ENCODE data around the gene CDC42BPG. TPM values are rescaled to one million over a fixed set of nuclear protein-coding genes. Genes with fewer than 3 reads are reported as not detected.

Gene CDC42BPG
- polyA plus RNA-seq, 4 donors: 5.2 to 8.1 (median 5.9) TPM

GRCh38 chr11:64774144-64774543 lies 70.3 kb downstream of the CDC42BPG start:
- DNase-seq (ENCODE audit: low read depth in 4 of 4, low spot score in 2 of 4): no peak

Other genes starting within 250 kb of the CDC42BPG start
- gene NRXN2, start 121.5 kb downstream of the CDC42BPG start, polyA plus RNA-seq (ENCODE audit: insufficient read length in 4 of 4): 10 to 100 TPM; 11.7 to 27.2 (median 24.9) TPM
- gene RASGRP2, start 100.5 kb downstream of the CDC42BPG start, polyA plus RNA-seq (ENCODE audit: insufficient read length in 4 of 4): 1 to 10 TPM; 3.2 to 7.8 (median 4.5) TPM
- gene PYGM, start 84.7 kb downstream of the CDC42BPG start, polyA plus RNA-seq (ENCODE audit: insufficient read length in 4 of 4): 1 to 10 TPM; 1.6 to 3.0 (median 2.1) TPM
- 100 to 1,000 TPM; 263 to 497 (median 371) TPM for gene SF1, start 66.1 kb downstream of the CDC42BPG start, polyA plus RNA-seq (ENCODE audit: insufficient read length in 4 of 4)
- 10 to 100 TPM; 17.8 to 25.7 (median 24.2) TPM for gene MAP4K2, start 41.4 kb downstream of the CDC42BPG start, polyA plus RNA-seq (ENCODE audit: insufficient read length in 4 of 4)
- 10 to 100 TPM; 31.6 to 53.5 (median 42.7) TPM for gene MEN1, start 34.1 kb downstream of the CDC42BPG start, polyA plus RNA-seq (ENCODE audit: insufficient read length in 4 of 4)
- 10 to 100 TPM; 54.4 to 77.9 (median 64.7) TPM for gene EHD1, start 34.0 kb upstream of the CDC42BPG start, polyA plus RNA-seq (ENCODE audit: insufficient read length in 4 of 4)
- gene ATG2A, start 72.6 kb upstream of the CDC42BPG start, polyA plus RNA-seq (ENCODE audit: insufficient read length in 4 of 4): 10 to 100 TPM; 12.2 to 28.1 (median 21.6) TPM
- 10 to 100 TPM; 14.4 to 20.2 (median 17.2) TPM for gene PPP2R5B, start 80.0 kb upstream of the CDC42BPG start, polyA plus RNA-seq (ENCODE audit: insufficient read length in 4 of 4)
- gene GPHA2, start 91.2 kb upstream of the CDC42BPG start, polyA plus RNA-seq (ENCODE audit: insufficient read length in 4 of 4): 1 to 10 TPM; 1.9 to 3.1 (median 2.6) TPM
- 1 to 10 TPM in 1 of 4 donors, under 1 TPM in 3; 0.48 to 1.5 (median 0.72) TPM for gene MAJIN, start 127.5 kb upstream of the CDC42BPG start, polyA plus RNA-seq (ENCODE audit: insufficient read length in 4 of 4)
- 1 to 10 TPM; 2.3 to 3.3 (median 2.8) TPM for gene BATF2, start 152.3 kb upstream of the CDC42BPG start, polyA plus RNA-seq (ENCODE audit: insufficient read length in 4 of 4)
- 10 to 100 TPM; 58.1 to 81.6 (median 64.8) TPM for gene ARL2, start 169.5 kb upstream of the CDC42BPG start, polyA plus RNA-seq (ENCODE audit: insufficient read length in 4 of 4)
- 10 to 100 TPM; 25.5 to 34.3 (median 30.4) TPM for gene SNX15, start 182.8 kb upstream of the CDC42BPG start, polyA plus RNA-seq (ENCODE audit: insufficient read length in 4 of 4)
- 10 to 100 TPM; 10.2 to 20.3 (median 13.5) TPM for gene SAC3D1, start 196.6 kb upstream of the CDC42BPG start, polyA plus RNA-seq (ENCODE audit: insufficient read length in 4 of 4)
- gene NAALADL1, start 213.9 kb upstream of the CDC42BPG start, polyA plus RNA-seq (ENCODE audit: insufficient read length in 4 of 4): 10 to 100 TPM; 10.8 to 17.4 (median 12.2) TPM
- 10 to 100 TPM; 16.9 to 22.4 (median 21.1) TPM for gene CDCA5, start 239.4 kb upstream of the CDC42BPG start, polyA plus RNA-seq (ENCODE audit: insufficient read length in 4 of 4)
- 10 to 100 TPM; 27.9 to 35.9 (median 34.6) TPM for gene ZFPL1, start 239.6 kb upstream of the CDC42BPG start, polyA plus RNA-seq (ENCODE audit: insufficient read length in 4 of 4)